NCI-H128 (cell line): Measurements from ENCODE around the gene ARPC5.

Experiments
- DNase-seq: peaks from one replicate; lab custom pipeline; 2025; ENCODE audit not compliant: unreplicated experiment; lab: John Stamatoyannopoulos, UW

The ARPC5 gene

DNA sequence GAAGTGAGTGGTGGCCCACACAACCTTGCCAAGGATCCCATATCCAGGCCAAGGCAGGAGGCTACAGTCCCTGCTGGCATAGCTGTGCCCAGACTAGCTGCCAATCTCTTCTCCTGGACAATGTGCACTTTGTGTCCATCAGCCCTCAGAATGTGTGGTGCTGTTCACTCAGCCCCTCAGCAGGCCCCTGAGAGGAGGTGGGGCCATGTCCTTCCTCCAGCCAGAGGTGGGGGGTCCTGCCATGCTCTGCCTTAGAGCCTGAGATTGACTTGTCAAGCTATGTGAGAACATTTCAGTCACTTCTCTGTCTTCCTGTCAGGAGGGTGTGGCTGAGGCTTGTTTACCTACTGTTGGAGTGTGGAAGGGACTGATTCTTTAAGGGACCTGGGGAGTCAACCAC lies 46.8 kb downstream of the ARPC5 start:
- no peak for DNase-seq

GRCh38 chr1:183586926-183587325 lies 48.7 kb downstream of the ARPC5 start:
- DNase-seq, result no peak

GRCh38 chr1:183586455-183586854 lies 49.1 kb downstream of the ARPC5 start:
- no peak for DNase-seq

- DNase-seq, result no peak
These were observed 50.5 kb downstream of the ARPC5 start for GRCh38 chr1:183585038-183585437.

- DNase-seq, result no peak
These were observed 51.4 kb downstream of the ARPC5 start for GRCh38 chr1:183584147-183584546.

GRCh38 chr1:183583466-183583865 lies 52.1 kb downstream of the ARPC5 start:
- no peak for DNase-seq

- no peak for DNase-seq
These were observed 53.4 kb downstream of the ARPC5 start for GRCh38 chr1:183582021-183582713.

DNA sequence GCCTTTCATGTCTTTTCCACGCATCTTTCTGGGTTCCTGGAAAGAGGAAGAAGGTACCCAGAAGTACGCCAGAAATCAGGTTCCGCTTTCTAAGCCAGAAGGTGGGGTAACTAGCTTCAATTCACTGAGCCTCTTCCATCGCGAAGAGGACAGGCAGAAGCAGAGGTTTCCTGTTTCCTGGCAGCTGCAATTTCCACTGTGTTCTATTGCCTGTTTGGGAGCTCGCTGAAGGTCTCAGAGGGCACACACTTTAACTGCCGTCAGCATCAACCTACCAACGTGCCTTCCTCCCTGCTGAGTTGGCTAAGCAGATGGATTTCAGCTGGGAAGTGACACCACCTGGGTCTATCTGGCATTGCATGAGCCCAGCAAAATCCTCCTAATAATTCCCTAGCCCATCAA lies 55.3 kb downstream of the ARPC5 start:
- DNase-seq, result peak; percentile 68

DNA sequence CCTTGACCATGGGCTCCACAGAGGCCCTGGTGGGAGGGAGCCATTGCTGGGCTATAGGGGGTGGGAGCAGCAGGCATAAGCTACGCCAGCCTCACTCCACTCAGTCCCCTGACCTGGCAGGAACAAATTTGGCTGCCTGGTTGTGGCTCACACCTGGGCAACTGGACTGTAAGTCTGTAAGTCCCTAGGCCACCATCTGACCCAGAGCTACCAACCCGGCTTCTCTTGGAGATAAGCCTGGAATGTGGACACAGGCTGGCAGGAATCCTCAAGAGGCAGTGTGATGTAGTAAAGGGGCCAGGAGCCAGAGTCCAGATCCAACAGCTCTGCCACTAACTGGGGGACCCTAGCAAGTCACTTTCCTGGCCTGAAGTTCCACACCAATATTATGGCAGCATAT lies 56.7 kb downstream of the ARPC5 start:
- no peak for DNase-seq

GRCh38 chr1:183577897-183578465 lies 57.6 kb downstream of the ARPC5 start:
- DNase-seq, result no peak

GRCh38 chr1:183576537-183576936 lies 59.0 kb downstream of the ARPC5 start:
- DNase-seq, result no peak

DNA sequence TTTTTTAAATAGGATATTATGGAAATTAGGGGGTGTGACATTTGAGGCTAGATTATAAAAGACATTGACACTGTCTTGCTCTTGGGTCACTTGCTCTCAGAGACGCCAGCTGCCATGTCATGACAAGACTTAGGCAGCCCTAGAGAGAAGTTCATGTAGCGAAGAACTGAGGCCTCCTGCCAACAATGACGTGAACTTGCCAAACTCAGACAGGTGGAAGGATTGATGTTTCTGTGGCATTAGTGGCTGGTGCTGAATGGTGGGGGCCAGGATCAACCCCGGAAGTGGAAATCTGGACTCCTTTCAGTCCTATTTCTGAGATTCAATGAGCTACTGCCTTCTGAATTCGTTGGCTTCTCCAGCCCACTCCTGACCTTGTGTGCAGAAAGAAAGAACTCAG lies 60.0 kb downstream of the ARPC5 start:
- DNase-seq, result no peak

DNA sequence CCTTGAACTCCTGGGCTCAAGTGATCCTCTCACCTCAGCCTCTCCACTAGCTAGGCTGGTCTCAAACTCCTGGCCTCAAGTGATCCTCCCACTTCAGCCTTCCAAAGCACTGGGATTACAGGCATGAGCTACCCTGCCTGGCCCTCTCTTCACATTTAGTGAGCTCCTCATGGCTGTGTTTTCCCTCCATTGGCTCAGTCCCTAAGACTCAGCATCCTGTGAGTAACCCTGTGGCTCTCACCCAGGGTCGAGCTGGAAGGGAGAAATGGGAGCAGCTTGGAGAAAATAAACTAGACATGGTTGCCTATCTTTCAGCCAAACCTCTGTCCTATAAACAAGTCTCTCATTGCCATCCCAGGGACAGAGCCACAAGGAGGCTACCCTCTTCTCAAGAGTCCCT lies 62.9 kb downstream of the ARPC5 start:
- DNase-seq, result no peak

GRCh38 chr1:183571678-183572268 lies 63.8 kb downstream of the ARPC5 start:
- no peak for DNase-seq
